ENCODE data around the gene ACTG2. TPM values are rescaled to one million over a fixed set of nuclear protein-coding genes. Genes with fewer than 3 reads are reported as not detected.
"Not testable (repeated sequence)": the region's sequence is repeated elsewhere in the genome, so short reads cannot be mapped to it uniquely, and the experiment has no call there.

Gene ACTG2
- total RNA-seq, 1 donor: 0.10 TPM

DNA sequence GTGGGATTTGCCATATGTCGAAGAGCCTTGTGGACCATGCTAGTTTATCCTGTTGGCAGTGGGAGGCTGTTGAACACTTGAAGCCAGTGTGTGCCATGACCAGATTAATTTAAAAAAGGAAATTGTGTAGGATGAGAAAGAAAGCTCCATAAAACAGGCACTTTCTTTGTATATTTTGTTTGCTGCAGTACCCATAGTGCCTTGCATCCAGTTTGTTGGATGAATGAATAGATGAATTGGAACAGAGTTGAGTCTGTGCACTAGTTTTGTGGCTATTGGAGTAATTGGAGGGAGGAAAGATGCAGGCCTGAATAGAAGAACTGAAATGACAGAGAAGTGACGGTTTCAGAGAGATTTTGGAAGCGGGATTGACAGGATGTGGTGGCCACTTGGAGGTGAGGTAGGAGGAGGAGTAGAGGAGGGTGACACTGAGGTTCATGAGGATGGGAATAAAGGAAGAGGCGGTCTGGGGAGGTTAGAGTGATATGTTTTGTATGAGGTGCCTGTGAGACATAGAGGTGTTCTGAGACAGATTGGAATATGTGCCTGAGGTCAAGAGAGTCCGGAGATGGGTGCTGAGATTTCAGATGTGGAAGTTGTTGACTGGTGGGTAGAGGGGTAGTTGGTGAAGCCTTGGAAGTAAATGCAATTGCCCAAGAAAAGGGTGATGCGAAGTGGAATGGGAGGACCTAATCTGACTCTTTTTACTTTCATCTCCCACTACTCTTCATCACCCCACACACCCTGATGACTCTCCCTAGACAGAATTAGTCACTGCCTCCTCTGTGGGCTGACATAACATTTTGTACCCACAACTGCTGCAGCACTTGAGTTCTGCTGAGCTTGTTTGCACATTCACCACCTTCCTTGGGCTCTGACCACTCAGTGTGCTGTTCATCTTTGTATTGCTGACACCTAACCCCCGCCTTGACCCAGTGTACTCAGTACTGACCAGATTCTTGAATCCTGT, 39.0 kb downstream of the ACTG2 start:
- no peaks in the 10 kb centered on the region for H3K9me3 ChIP-seq (ENCODE audit: low read depth, low read length)

DNA sequence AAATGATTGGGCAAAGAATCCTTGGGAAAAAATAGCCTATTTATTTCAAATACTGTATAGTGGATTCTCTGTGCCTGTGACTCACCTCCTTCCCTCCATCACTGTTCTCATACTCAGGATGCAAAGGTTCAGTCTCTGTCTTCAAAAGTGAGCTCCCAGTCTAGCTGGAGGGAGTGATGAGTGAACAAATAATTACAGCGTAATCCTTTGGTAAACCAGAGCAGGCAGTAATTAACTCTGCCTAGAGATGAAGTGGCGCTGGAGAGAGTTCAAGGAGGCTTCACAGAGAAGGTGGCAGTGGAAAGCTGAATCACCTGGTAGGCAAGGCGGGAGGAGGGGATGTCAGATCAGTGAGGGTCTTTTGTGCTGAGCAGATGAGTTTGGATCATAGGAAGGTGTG, 40.4 kb downstream of the ACTG2 start:
- H3K9me3 ChIP-seq (ENCODE audit: low read depth, low read length): no peaks in the 10 kb centered on the region
- peaks cover 59% of the 10 kb centered on the region for H3K4me1 ChIP-seq (ENCODE audit: insufficient read depth, low read length)
- H3K4me3 ChIP-seq (ENCODE audit: low read length): no peak overlapping the region
- no peaks in the 10 kb centered on the region for H3K27me3 ChIP-seq (ENCODE audit: insufficient read depth, low read length)

More for the DNA sequence above, 39.0 kb downstream of the ACTG2 start:
- no peaks in the 10 kb centered on the region for H3K27me3 ChIP-seq (ENCODE audit: insufficient read depth, low read length)
- no peak overlapping the region for H3K4me3 ChIP-seq (ENCODE audit: low read length)
- H3K4me1 ChIP-seq (ENCODE audit: insufficient read depth, low read length): peaks cover 59% of the 10 kb centered on the region

DNA sequence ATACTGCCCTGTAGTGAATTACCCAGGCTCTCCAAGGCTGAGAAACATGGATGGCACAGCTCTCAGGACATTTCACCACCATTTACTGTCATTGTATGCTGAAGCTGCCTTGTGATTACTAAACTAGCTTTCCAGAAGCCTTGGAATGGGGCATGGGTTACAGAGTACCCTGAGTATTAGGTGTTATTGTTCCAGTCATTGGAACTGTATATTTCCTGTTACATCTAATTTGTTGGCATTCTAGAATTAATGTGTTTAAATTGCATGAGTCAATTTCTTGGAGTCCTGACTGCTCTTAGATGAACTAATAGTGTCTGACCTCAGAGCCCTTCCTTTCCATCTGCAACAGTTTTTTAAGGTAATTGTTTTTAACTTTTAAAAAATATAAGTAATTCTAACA, 42.8 kb downstream of the ACTG2 start:
- no peak overlapping the region for H3K4me3 ChIP-seq (ENCODE audit: low read length)
- no peaks in the 10 kb centered on the region for H3K9me3 ChIP-seq (ENCODE audit: low read depth, low read length)
- H3K4me1 ChIP-seq (ENCODE audit: insufficient read depth, low read length): peaks cover 49% of the 10 kb centered on the region
- no peaks in the 10 kb centered on the region for H3K27me3 ChIP-seq (ENCODE audit: insufficient read depth, low read length)

DNA sequence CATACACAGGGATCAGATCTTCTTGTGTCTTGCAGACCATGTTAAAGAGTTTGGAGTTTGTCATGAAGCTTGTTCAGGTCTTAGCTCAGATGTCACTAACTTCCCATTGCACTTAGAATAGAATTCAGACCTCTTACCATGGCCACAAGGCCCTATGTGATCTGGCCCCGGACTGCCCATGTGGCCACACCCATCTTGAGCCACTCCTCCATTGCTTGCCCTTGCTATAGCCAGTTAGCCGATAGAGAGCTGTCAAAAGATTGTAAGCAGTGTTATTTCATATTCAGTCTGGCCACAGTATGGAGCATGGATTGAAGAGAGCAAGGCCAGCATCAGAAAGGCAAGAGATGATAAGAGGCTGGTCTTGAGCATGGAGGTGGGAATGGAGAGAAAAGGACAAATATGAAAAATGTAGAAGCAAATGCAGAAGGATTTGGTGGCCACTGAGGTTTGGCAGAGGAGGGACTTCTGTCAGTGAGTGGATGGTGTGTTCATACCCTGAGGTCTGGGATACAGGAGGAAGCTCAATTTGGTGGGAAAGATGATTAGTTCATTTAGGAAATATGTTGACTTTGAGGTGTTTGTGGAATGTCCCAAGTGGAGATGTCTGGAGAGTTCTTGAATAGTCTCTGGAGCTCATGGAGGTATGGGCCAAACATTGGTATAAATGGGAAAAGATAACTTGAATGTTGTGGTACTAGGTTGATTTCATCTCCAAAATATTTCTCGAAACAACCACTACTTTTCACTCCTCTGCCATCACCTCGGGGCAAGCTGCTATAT, 44.5 kb downstream of the ACTG2 start:
- Histone ChIP-seq H3K27me3 (ENCODE audit: insufficient read depth, low read length) (no peaks in the 10 kb centered on the region), H3K4me1 (ENCODE audit: insufficient read depth, low read length) (peaks cover 37% of the 10 kb centered on the region), H3K4me3 (ENCODE audit: low read length) (no peak overlapping the region), H3K9me3 (ENCODE audit: low read depth, low read length) (no peaks in the 10 kb centered on the region)

DNA sequence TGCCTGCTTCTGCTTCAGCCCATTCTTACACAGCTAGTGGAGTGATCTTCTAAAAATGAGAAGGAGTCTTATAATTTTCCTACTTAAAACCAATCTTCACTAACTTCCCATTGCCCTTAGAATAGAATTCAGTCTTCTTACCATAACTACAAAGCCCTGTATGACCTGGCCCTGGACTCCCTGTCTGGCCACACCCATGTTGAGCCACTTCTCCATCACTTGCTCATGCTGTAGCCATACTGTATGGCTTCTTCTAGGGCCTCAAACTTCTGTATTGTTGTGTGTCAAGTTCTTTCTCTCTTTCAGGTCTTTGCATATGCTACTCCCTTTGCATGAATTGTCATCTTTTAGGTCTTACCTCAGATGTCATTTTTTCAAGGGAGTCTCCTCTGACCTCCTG, 45.1 kb downstream of the ACTG2 start:
- H3K4me1 ChIP-seq (ENCODE audit: insufficient read depth, low read length): peaks cover 34% of the 10 kb centered on the region
- no peaks in the 10 kb centered on the region for H3K9me3 ChIP-seq (ENCODE audit: low read depth, low read length)
- H3K4me3 ChIP-seq (ENCODE audit: low read length): no peak overlapping the region
- no peaks in the 10 kb centered on the region for H3K27me3 ChIP-seq (ENCODE audit: insufficient read depth, low read length)

DNA sequence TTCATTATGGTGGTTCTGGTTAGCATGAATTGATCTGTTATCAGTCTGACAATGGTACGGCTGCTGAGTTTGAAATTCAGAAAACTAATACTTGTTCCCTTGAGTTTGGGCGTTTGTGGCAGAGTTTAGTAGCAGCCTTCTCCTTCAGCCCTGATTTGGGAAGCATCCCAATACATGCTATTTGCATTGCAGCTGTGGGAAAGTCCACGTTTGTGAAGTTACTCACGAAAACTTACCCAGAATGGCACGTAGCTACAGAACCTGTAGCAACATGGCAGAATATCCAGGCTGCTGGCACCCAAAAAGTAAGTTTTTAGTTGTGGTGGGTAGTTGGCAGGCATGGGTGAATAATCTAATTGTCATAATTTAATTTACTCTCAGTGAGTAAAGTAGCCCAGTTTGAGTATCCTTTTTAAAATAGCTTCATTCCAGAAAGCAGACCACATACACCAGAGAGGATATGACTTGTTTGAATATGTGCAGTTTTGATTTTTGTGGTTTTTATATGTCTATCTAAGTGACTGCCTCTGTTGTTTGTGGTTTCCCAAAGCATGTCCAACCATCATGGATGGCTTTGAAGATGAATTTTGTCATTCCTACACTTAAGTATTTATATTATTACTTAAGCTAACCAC, 46.0 kb downstream of the ACTG2 start:
- Histone ChIP-seq H3K27me3 (ENCODE audit: insufficient read depth, low read length) (no peaks in the 10 kb centered on the region), H3K9me3 (ENCODE audit: low read depth, low read length) (no peaks in the 10 kb centered on the region), H3K4me1 (ENCODE audit: insufficient read depth, low read length) (peaks cover 35% of the 10 kb centered on the region), H3K4me3 (ENCODE audit: low read length) (no peak overlapping the region)

DNA sequence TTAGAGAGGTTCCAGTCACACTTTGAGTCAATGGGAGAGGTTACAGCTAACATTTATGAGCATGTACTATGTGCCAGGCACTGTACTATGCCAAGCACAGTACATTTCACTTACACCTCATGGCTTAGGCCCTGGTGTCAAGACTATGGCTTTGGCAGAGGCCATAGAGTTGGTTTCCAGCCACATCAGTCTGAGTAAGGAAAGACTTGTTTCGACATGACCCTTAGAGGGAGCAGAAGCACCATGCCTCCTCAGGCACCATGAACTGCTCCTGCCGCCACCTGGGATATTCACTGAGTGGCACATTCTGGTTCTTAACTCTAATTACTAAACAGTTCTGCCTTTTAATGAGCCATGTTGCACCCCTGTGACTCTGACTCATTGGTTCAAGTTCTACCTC, 46.6 kb downstream of the ACTG2 start:
- peaks cover 40% of the 10 kb centered on the region for H3K4me1 ChIP-seq (ENCODE audit: insufficient read depth, low read length)
- H3K9me3 ChIP-seq (ENCODE audit: low read depth, low read length): no peaks in the 10 kb centered on the region
- no peaks in the 10 kb centered on the region for H3K27me3 ChIP-seq (ENCODE audit: insufficient read depth, low read length)
- H3K4me3 ChIP-seq (ENCODE audit: low read length): no peak overlapping the region

DNA sequence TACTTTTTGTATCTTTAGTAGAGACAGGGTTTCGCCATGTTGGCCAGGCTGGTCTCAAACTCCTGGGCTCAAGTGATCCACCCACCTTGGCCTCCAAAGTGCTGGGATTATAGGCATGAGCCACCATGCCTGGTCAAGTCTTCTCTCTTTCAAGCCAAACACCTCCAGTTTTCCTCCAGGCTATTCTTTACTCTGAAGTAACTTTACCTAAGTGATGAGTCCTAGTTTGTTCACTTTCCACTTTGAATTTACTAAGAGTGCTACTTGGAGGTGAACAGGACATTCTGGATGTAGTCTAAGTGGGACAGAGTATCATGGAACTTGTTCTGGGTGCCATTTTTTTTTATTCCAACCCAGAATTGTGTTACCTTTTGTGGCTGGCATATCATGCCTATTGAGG, 47.3 kb downstream of the ACTG2 start:
- H3K27me3 ChIP-seq (ENCODE audit: insufficient read depth, low read length); H3K9me3 ChIP-seq (ENCODE audit: low read depth, low read length); H3K4me3 ChIP-seq (ENCODE audit: low read length): not testable (repeated sequence)
- H3K4me1 ChIP-seq (ENCODE audit: insufficient read depth, low read length): peaks cover 46% of the 10 kb centered on the region

DNA sequence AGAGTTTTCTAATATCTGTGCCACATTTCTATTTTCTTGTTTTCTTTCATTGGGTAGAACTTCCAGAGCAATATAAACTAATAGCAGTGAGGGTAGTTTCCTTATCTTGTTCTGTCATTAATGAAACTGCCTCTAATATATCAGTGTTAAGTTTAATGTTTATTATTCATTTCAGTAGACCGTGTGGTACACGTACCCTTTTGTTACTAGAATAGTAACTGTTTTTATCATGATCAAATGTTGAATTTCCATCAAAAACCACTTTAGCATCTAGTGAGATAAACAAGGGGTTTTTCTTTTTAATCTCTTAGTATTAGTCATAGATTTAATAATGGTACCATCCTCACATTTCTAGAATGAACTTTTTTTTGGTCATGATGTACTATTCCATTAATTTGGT, 49.9 kb downstream of the ACTG2 start:
- H3K4me1 ChIP-seq (ENCODE audit: insufficient read depth, low read length): peaks cover 36% of the 10 kb centered on the region

DNA sequence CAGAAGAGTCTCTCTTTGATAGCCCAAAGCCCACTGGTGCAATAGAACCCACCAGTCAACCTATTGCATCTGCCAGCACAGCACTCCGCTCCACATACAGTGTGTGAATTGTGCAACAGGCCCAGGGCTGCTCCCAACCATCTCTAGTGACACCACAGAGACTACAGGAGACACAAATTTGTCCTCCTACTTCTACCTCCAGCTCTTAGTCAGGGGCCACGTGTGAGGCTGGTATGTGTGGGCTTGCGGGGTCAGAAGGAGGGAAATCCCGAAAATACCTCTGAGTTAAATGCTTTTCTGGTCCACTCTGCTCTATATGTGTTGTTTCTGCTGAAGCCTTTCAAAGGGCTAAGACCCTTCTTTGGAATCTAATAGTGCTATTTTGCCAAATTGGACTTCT, 51.9 kb downstream of the ACTG2 start:
- Histone ChIP-seq H3K4me3 (ENCODE audit: low read length) (no peak overlapping the region), H3K27me3 (ENCODE audit: insufficient read depth, low read length) (no peaks in the 10 kb centered on the region), H3K4me1 (ENCODE audit: insufficient read depth, low read length) (peaks cover 44% of the 10 kb centered on the region), H3K9me3 (ENCODE audit: low read depth, low read length) (no peaks in the 10 kb centered on the region)

More for the DNA sequence above, 49.9 kb downstream of the ACTG2 start:
- Histone ChIP-seq H3K27me3 (ENCODE audit: insufficient read depth, low read length) (no peaks in the 10 kb centered on the region), H3K9me3 (ENCODE audit: low read depth, low read length) (no peaks in the 10 kb centered on the region), H3K4me3 (ENCODE audit: low read length) (no peak overlapping the region)

DNA sequence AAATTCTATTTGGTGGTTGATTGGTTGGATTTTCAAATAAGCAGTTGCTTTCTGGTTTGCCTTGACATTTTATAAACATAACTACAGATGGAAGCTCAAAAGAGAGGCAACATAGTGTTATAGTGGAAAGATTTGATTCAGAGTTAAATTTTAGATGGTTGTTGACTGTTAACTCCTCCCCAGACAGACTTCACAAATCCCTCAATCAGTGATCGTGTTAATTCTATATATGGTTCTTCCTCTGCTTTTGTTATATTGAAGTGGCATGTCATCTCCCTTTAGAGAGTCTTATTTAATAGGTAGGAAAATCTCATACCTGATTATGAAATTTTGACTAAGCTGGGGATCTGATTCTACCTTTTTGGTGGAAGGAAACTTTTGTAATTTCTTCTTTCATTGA, 53.4 kb downstream of the ACTG2 start:
- H3K4me1 ChIP-seq (ENCODE audit: insufficient read depth, low read length): peaks cover 58% of the 10 kb centered on the region
- no peaks in the 10 kb centered on the region for H3K27me3 ChIP-seq (ENCODE audit: insufficient read depth, low read length)
- no peak overlapping the region for H3K4me3 ChIP-seq (ENCODE audit: low read length)
- no peaks in the 10 kb centered on the region for H3K9me3 ChIP-seq (ENCODE audit: low read depth, low read length)

DNA sequence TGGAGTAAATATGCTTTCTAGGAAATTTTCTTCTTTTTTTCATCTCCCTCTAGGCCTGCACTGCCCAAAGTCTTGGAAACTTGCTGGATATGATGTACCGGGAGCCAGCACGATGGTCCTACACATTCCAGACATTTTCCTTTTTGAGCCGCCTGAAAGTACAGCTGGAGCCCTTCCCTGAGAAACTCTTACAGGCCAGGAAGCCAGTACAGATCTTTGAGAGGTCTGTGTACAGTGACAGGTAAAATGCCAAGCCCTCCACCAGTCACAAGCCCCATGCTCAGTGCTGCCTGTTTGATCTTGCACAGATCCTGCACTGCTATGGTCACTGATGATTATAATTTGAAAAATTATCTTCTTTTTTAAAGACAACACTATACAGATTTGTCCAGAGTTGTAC, 53.9 kb downstream of the ACTG2 start:
- Histone ChIP-seq H3K4me1 (ENCODE audit: insufficient read depth, low read length) (peaks cover 62% of the 10 kb centered on the region), H3K27me3 (ENCODE audit: insufficient read depth, low read length) (no peaks in the 10 kb centered on the region), H3K4me3 (ENCODE audit: low read length) (no peak overlapping the region), H3K9me3 (ENCODE audit: low read depth, low read length) (no peaks in the 10 kb centered on the region)

DNA sequence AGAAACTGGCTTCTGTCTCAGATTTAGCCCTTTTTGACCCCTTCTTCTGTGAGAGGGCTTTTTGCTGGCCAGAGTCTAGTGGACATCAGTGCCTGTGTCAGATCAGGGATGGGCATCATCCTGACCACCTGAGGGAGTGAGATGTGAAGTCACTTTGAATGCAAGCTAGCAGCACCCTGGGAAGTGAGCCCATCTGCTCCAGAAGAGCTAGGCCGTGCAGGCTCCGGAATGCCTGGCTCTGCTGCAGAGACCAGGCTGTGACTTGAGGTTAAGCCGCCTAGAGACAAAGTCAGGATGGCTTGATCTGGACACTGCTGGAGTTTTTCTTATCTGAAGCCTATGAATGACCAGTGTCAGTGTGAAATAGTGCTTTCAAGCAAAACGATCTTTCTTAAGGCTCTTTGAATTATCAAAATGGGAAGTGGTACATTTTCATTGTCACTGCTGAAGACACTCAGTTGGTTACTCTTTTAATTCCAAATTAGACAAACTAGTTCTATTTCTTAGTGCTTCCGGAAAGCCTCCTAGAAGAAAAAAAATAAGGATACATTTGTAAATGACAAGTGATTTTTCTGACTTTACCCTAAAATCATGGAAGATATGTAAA, 54.7 kb downstream of the ACTG2 start:
- H3K4me1 ChIP-seq (ENCODE audit: insufficient read depth, low read length): peaks cover 70% of the 10 kb centered on the region
- H3K4me3 ChIP-seq (ENCODE audit: low read length): no peak overlapping the region
- no peaks in the 10 kb centered on the region for H3K9me3 ChIP-seq (ENCODE audit: low read depth, low read length)
- H3K27me3 ChIP-seq (ENCODE audit: insufficient read depth, low read length): no peaks in the 10 kb centered on the region

DNA sequence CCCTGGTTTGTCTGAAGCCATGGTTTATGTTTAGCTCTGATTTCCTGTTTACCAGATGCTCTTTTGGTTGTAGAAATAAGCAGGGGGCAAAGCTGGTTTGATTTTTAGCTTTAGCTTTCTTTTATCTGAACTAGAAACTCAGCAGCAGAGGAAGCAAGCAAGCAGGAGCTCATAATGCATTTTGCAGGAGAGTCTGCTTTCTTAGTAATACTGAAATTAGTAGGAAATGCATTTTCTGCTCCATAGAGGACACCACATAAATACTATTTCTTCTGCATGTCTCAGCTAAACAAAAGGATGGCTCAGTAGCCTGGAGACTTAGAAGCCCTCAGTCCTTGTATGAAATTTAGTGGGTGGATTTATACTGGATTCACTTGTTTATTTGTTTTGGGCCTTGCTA, 57.0 kb downstream of the ACTG2 start:
- Histone ChIP-seq H3K27me3 (ENCODE audit: insufficient read depth, low read length) (no peaks in the 10 kb centered on the region), H3K4me1 (ENCODE audit: insufficient read depth, low read length) (peaks cover 66% of the 10 kb centered on the region), H3K4me3 (ENCODE audit: low read length) (no peak overlapping the region), H3K9me3 (ENCODE audit: low read depth, low read length) (no peaks in the 10 kb centered on the region)
